ENCODE measurements around the gene CDYL.
"Not testable (repeated sequence)": the region's sequence is repeated elsewhere in the genome, so short reads cannot be mapped to it uniquely, and the experiment has no call there.

The CDYL gene

GRCh38 chr6:4848382-4849068 is 72.3 kb downstream of the CDYL start:
- Histone ChIP-seq H3K4me1 (ENCODE audit: low read depth, poor library complexity, severe bottlenecking) (peaks cover 28% of the 10 kb centered on the region), H3K27me3 (ENCODE audit: insufficient read depth, low read depth) (no peaks in the 10 kb centered on the region), H3K27ac (no peak overlapping the region), H2AFZ (ENCODE audit: low read depth) (no peak overlapping the region), H3K4me2 (no peak overlapping the region), H3K9ac (no peak overlapping the region), H3K79me2 (ENCODE audit: insufficient read depth, low read depth) (peaks cover 100% of the 10 kb centered on the region), H3K4me3 (IDR thresholded peaks at IDR 0.05; ENCODE audit: insufficient read depth, low read depth, low read length) (no peak overlapping the region), H4K20me1 (ENCODE audit: insufficient read depth) (peaks cover 45% of the 10 kb centered on the region), H3K36me3 (ENCODE audit: insufficient read depth) (no peaks in the 10 kb centered on the region)
- TF ChIP-seq, protein P1, sequence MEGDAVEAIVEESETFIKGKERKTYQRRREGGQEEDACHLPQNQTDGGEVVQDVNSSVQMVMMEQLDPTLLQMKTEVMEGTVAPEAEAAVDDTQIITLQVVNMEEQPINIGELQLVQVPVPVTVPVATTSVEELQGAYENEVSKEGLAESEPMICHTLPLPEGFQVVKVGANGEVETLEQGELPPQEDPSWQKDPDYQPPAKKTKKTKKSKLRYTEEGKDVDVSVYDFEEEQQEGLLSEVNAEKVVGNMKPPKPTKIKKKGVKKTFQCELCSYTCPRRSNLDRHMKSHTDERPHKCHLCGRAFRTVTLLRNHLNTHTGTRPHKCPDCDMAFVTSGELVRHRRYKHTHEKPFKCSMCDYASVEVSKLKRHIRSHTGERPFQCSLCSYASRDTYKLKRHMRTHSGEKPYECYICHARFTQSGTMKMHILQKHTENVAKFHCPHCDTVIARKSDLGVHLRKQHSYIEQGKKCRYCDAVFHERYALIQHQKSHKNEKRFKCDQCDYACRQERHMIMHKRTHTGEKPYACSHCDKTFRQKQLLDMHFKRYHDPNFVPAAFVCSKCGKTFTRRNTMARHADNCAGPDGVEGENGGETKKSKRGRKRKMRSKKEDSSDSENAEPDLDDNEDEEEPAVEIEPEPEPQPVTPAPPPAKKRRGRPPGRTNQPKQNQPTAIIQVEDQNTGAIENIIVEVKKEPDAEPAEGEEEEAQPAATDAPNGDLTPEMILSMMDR (conservative IDR thresholded peaks at IDR 0.05; ENCODE audit: low read depth, low read length), result no peak

- Histone ChIP-seq H3K27me3 (ENCODE audit: insufficient read depth, low read depth) (no peaks in the 10 kb centered on the region), H3K4me2 (no peak overlapping the region), H3K4me1 (ENCODE audit: low read depth, poor library complexity, severe bottlenecking) (peaks cover 22% of the 10 kb centered on the region), H3K4me3 (IDR thresholded peaks at IDR 0.05; ENCODE audit: insufficient read depth, low read depth, low read length) (no peak overlapping the region), H3K9ac (no peak overlapping the region), H2AFZ (ENCODE audit: low read depth) (no peak overlapping the region), H4K20me1 (ENCODE audit: insufficient read depth) (peaks cover 41% of the 10 kb centered on the region), H3K27ac (no peak overlapping the region), H3K79me2 (ENCODE audit: insufficient read depth, low read depth) (peaks cover 100% of the 10 kb centered on the region), H3K36me3 (ENCODE audit: insufficient read depth) (no peaks in the 10 kb centered on the region)
- TF ChIP-seq, protein P1 (conservative IDR thresholded peaks at IDR 0.05; ENCODE audit: low read depth, low read length), result no peak
Observed at GRCh38 chr6:4849226-4850022, 73.2 kb downstream of the CDYL start.

DNA sequence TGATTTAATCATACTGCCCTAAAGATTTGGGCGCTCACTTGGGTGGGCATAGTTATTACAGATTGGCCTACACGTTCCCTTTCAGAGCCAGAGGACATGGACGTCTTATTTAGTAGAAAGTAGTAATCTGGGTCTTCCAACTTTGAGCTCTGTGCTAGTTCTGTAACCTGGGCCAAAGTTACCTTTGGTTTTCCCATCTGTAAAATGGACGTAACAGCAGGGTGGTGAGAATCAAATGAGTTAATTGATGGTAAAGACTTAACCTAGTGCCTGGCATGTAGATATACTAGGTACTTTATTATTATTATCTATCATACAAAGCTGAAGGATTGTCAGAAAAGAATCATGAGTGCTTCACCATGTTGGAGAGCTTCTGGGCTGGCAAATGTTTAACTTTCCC is 74.8 kb downstream of the CDYL start:
- H3K9ac ChIP-seq, result no peak overlapping the region
- no peak overlapping the region for H3K4me2 ChIP-seq
- no peak overlapping the region for H3K27ac ChIP-seq
- TF ChIP-seq, protein P1 (conservative IDR thresholded peaks at IDR 0.05; ENCODE audit: low read depth, low read length), result no peak
- peaks cover 41% of the 10 kb centered on the region for H4K20me1 ChIP-seq (ENCODE audit: insufficient read depth)
- no peak overlapping the region for H2AFZ ChIP-seq (ENCODE audit: low read depth)
- H3K4me1 ChIP-seq (ENCODE audit: low read depth, poor library complexity, severe bottlenecking), result peaks cover 34% of the 10 kb centered on the region
- H3K27me3 ChIP-seq (ENCODE audit: insufficient read depth, low read depth), result no peaks in the 10 kb centered on the region
- H3K79me2 ChIP-seq (ENCODE audit: insufficient read depth, low read depth), result peaks cover 99% of the 10 kb centered on the region
- H3K36me3 ChIP-seq (ENCODE audit: insufficient read depth), result no peaks in the 10 kb centered on the region
- H3K4me3 ChIP-seq (IDR thresholded peaks at IDR 0.05; ENCODE audit: insufficient read depth, low read depth, low read length), result no peak overlapping the region

DNA sequence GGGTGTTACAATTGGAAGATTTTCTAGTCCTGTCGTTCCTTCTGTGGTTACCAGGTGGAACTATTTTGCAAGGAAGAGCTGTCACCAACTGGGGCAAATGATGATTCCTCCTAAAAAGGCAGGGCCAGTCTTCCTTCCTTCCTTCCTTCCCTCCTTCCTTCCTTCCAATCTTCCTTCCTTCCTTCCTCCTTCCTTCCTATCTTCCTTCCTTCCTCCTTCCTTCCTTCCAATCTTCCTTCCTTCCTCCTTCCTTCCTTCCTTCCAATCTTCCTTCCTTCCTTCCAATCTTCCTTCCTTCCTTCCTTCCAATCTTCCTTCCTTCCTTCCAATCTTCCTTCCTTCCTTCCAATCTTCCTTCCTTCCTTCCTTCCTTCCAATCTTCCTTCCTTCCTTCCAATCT is 76.0 kb downstream of the CDYL start:
- H2AFZ ChIP-seq (ENCODE audit: low read depth); H3K4me3 ChIP-seq (IDR thresholded peaks at IDR 0.05; ENCODE audit: insufficient read depth, low read depth, low read length); H3K9ac ChIP-seq; H3K36me3 ChIP-seq (ENCODE audit: insufficient read depth); H3K27ac ChIP-seq; H3K27me3 ChIP-seq (ENCODE audit: insufficient read depth, low read depth); H3K4me2 ChIP-seq: not testable (repeated sequence)
- H4K20me1 ChIP-seq (ENCODE audit: insufficient read depth), result peaks cover 41% of the 10 kb centered on the region
- H3K4me1 ChIP-seq (ENCODE audit: low read depth, poor library complexity, severe bottlenecking), result peaks cover 44% of the 10 kb centered on the region
- peaks cover 99% of the 10 kb centered on the region for H3K79me2 ChIP-seq (ENCODE audit: insufficient read depth, low read depth)

DNA sequence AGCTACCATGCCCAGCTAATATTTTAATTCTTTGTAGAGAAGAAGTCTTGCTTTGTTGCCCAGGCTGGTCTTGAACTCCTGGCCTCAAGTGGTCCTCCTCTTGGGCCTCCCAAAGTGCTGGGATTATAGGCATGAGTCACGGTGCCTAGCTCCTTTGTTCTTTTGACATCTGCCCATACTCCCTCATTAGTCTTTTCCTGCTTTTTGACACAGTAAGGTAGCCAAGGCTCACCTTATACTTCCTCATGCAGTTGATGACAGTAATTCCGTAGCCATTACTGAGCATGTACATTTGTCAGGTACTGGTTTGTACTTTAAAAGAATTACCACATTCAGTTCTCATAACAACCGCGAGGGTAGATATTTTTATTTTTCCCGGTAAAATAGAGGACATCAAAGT is 76.7 kb downstream of the CDYL start:
- Histone ChIP-seq H3K27me3 (ENCODE audit: insufficient read depth, low read depth) (no peaks in the 10 kb centered on the region), H3K9ac (no peak overlapping the region), H3K4me2 (no peak overlapping the region), H3K79me2 (ENCODE audit: insufficient read depth, low read depth) (peaks cover 99% of the 10 kb centered on the region), H4K20me1 (ENCODE audit: insufficient read depth) (peaks cover 35% of the 10 kb centered on the region), H3K27ac (no peak overlapping the region), H3K36me3 (ENCODE audit: insufficient read depth) (no peaks in the 10 kb centered on the region), H3K4me3 (IDR thresholded peaks at IDR 0.05; ENCODE audit: insufficient read depth, low read depth, low read length) (no peak overlapping the region), H2AFZ (ENCODE audit: low read depth) (no peak overlapping the region), H3K4me1 (ENCODE audit: low read depth, poor library complexity, severe bottlenecking) (peaks cover 40% of the 10 kb centered on the region)
- TF ChIP-seq, protein P1 (conservative IDR thresholded peaks at IDR 0.05; ENCODE audit: low read depth, low read length), result no peak
